ENCODE results near the gene ADGRL3.
"Not testable (repeated sequence)": the region's sequence is repeated elsewhere in the genome, so short reads cannot be mapped to it uniquely, and the experiment has no call there.

The ADGRL3 gene

GRCh38 chr4:61890321-61890720 is 690.2 kb downstream of the ADGRL3 start:
- DNase-seq (ENCODE audit: low read depth in 2 of 2) = no peak

- DNase-seq (ENCODE audit: low read depth in 2 of 2) = no peak
Observed at GRCh38 chr4:61891953-61892352, 691.8 kb downstream of the ADGRL3 start.

- no peak for DNase-seq (ENCODE audit: low read depth in 2 of 2)
Observed at GRCh38 chr4:61896634-61897033, 696.5 kb downstream of the ADGRL3 start.

DNA sequence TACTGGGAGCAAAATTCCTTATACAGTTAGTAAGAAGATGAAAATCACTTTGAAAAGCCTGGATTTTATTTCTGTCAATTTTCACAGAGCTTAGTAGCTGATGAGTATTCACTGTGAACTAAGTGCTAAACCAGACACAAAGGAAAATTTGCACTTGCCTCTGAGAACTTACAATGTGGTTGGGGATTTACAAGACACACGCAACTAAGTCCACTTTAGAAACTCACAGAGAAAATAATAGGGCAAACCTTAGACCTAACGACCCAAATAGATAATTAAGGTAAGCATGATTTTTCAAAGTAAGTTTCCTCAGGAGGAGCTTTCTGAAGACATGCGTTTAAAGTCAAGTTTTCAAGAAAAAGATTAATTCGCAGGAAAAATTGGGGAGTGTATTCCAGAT is 708.9 kb downstream of the ADGRL3 start:
- no peak for DNase-seq (ENCODE audit: low read depth in 2 of 2)

DNA sequence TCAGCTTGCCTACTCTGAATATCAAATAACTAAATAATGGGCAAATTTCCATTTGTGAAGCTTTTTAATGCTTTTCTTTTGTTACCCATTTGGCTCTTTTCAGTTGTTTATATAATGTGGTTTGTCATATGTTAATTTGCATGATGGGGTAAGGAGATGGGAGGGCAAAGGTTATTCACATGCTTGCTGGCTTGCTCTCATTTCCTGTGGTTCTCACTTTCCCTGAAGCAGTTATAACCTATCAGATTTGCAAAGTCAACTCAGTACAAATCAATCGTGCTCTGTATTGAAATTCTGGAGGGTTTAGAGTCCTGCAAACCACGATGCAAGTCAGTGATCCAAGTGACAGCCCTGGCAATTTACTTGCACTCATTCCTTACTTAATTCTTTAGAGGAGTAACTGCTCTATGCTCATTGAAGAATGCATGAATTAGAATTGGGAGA is 711.2 kb downstream of the ADGRL3 start:
- no peak for DNase-seq (ENCODE audit: low read depth in 2 of 2)

GRCh38 chr4:61913619-61914018 is 713.5 kb downstream of the ADGRL3 start:
- DNase-seq (ENCODE audit: low read depth in 2 of 2) = no peak

DNA sequence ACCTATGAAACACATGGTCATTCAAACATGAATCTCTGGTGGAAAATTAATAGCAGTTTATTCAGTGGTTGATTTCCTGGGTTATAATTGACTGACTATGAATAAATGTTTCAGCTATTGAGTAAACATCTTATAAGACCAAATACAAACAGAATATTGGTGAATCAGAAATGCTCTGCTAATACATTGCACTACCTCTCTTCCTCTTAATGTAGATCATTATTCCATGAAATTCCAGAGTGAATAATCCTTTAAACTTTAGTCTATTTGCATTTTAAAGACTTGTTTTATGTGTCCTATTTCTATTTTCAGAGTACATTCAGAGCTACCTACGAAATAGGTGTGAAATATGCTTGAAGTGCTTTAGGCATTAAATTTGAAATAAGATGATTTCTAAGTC is 715.4 kb downstream of the ADGRL3 start:
- DNase-seq (ENCODE audit: low read depth in 2 of 2) = no peak

DNA sequence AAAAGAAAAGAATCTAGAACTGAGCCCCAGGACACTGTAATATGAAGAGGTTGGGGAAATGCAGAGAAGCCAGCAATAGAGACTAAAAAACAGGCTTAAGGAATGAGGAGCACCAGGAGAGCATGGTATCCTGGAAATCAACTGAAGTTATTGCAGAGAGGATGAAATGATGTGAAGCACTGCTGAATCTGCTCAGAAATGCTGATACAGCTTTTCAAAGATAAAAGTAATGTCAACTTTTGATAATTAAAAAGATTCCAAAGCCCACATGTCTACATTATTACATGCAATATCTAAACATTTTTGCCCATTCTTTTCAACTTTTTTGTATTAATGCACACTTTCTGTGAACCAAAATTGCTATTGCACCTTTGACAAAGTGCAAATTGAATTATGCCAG is 718.4 kb downstream of the ADGRL3 start:
- no peak for DNase-seq (ENCODE audit: low read depth in 2 of 2)

- DNase-seq (ENCODE audit: low read depth in 2 of 2) = no peak
Observed at GRCh38 chr4:61918987-61919386, 718.9 kb downstream of the ADGRL3 start.

- no peak for DNase-seq (ENCODE audit: low read depth in 2 of 2)
Observed at GRCh38 chr4:61919561-61919960, 719.4 kb downstream of the ADGRL3 start.

- DNase-seq (ENCODE audit: low read depth in 2 of 2) = no peak
Observed at GRCh38 chr4:61921920-61922319, 721.8 kb downstream of the ADGRL3 start.

GRCh38 chr4:61922766-61923165 is 722.6 kb downstream of the ADGRL3 start:
- no peak for DNase-seq (ENCODE audit: low read depth in 2 of 2)

GRCh38 chr4:61923179-61923578 is 723.1 kb downstream of the ADGRL3 start:
- DNase-seq (ENCODE audit: low read depth in 2 of 2) = no peak

GRCh38 chr4:61924131-61924530 is 724.0 kb downstream of the ADGRL3 start:
- no peak for DNase-seq (ENCODE audit: low read depth in 2 of 2)

GRCh38 chr4:61933527-61933926 is 733.4 kb downstream of the ADGRL3 start:
- DNase-seq (ENCODE audit: low read depth in 2 of 2) = no peak

GRCh38 chr4:61934198-61934597 is 734.1 kb downstream of the ADGRL3 start:
- DNase-seq (ENCODE audit: low read depth in 2 of 2) = no peak

- no peak for DNase-seq (ENCODE audit: low read depth in 2 of 2)
Observed at GRCh38 chr4:61938250-61938846, 738.2 kb downstream of the ADGRL3 start.

- DNase-seq (ENCODE audit: low read depth in 2 of 2) = no peak
Observed at GRCh38 chr4:61950625-61951024, 750.5 kb downstream of the ADGRL3 start.

- DNase-seq (ENCODE audit: low read depth in 2 of 2) = no peak
Observed at GRCh38 chr4:61953386-61953785, 753.3 kb downstream of the ADGRL3 start.

GRCh38 chr4:61958591-61958990 is 758.5 kb downstream of the ADGRL3 start:
- DNase-seq (ENCODE audit: low read depth in 2 of 2) = no peak

- DNase-seq (ENCODE audit: low read depth in 2 of 2) = no peak
Observed at GRCh38 chr4:61959087-61959486, 759.0 kb downstream of the ADGRL3 start.

- no peak for DNase-seq (ENCODE audit: low read depth in 2 of 2)
Observed at GRCh38 chr4:61984260-61984909, 784.3 kb downstream of the ADGRL3 start.

DNA sequence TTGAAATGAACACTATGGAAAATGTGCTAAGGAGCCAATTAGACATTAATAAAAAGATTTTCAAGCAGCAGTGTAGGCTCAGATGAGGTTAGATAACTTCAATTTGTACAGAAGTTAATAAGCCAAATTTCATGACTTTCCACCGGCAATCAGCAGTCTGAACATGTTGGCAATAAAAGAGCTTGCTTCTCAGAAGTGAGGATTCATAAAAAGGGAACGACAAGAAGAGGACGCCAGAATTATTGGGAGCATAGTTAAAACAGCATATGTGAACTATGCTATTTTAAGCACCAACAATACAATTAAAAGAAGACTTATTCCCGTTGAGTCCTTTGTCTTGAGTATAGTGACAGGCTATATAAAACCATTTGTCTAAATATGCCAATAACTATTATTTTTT is 785.3 kb downstream of the ADGRL3 start:
- DNase-seq (ENCODE audit: low read depth in 2 of 2) = no peak

GRCh38 chr4:61986929-61987328 is 786.8 kb downstream of the ADGRL3 start:
- not testable (repeated sequence) for DNase-seq (ENCODE audit: low read depth in 2 of 2)

Measured in stimulated activated CD8-positive, alpha-beta memory T cell treated with anti-CD3 and anti-CD28 coated beads, Interleukin-15, amount 100 ng/mL, for 4 hours (primary cell).